ENCODE results near the gene SCD.

SCD gene

DNA sequence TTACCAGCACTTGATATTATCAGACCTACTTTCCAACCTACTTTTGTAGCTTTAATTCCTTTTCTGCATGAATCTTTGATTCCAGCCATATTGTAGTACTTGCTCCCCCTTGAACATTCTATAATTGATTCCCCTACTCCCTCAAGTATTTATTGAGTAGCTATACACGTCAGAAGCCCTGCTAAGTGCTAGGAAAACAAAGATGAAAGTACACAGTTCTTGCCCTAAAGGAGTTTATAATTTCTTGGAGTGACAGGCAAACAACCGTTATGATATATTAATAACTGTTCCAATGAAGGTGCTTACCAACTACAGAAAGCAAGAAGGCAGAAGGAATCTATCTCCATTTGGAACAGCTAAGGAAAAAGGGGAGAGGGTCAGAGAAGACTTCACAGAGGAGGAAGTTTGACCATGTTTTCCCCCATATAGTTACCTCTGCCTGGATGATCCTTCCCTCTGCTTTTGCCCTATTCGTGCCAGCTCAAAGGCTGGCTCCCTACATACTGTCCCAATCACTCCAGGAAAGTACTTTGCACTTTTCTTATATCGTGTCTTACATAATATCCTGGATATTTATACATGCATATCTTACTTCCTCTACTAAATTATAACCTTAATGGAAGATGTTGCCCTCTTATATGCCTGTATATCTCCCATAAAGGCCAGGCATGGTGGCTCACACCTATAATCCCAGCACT is 54.7 kb downstream of the SCD start:
- no peak for DNase-seq (ENCODE audit: low spot score)

DNA sequence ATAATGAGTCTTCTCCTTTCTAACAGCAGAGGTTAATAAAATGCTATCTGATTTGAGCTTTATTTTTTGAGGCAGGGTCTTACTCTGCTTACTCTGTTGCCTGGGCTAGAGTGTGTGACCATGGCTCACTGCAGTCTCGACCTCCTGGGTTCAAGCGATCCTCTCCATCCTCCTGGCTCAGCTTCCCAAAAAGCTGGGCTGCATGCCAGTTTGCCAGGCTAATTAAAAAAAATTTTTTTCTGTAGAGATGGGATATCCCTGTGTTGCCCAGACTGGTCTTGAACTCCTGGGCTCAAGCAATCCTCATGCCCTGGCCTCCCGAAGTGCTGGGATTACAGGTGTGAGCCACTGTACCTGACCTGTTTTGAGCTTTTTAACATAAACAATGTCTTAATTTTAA is 56.7 kb downstream of the SCD start:
- DNase-seq (ENCODE audit: low spot score) = no peak

DNA sequence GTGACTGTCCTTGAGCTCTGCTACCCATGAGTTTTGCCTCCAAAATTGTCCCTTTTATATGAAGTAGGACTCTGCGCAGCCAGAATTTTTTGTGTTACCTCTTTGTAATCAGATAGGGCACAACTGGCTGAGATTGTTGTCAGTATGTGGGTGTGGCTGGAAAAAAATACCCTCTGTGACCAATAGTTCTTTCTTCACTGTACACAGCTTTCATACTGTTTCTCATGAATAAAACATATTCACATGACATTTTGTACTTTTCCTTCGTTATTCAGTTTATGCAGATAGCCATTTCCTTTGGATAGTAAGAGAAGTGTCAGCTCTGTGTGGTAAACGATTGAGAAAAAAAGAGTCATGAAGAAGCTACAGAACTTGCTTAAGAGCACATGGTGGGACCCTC is 66.1 kb downstream of the SCD start:
- DNase-seq (ENCODE audit: low spot score) = no peak

All from AG08395 (cell line).